GM12892 (cell line): ENCODE results near the gene ZNF507.

Experiments used
- POLR2A ChIP-seq: IDR thresholded peaks from 2 replicates; pipeline ENCODE4 v1.6.1; 2011; ENCODE audit warnings: low read depth, low read length, control low read depth
- POLR2AphosphoS5 ChIP-seq: IDR thresholded peaks from 2 replicates; pipeline ENCODE4 v1.6.1; 2011; ENCODE audit warnings: low read depth, low read length, control low read depth

DNA sequence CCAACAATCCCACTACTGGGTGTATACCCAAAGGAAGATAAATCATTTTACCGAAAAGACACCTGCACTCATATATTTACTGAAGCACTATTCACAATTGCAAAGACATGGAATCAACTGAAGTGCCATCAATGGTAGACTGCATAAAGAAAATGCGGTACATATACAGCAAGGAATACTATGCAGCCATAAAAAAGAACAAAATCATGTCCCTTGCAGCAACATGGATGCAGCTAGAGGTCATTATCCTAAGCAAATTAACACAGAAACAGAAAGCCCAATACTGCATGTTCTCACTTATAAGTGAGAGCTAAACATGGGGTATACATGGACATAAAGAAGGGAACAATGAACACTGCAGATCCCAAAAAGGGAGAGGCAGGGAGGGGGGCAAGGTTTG is 2.7 kb upstream of the ZNF507 start:
- TF ChIP-seq POLR2A (no peak), POLR2AphosphoS5 (no peak)
